Neural cell (in vitro differentiated cells): Measurements from ENCODE around the gene PPIF. TPM values are rescaled to one million over a fixed set of nuclear protein-coding genes. Genes with fewer than 3 reads are reported as not detected.

Source experiments
- H2AFZ ChIP-seq: fragments of 200-600, 300-800 bp; sonication (generic), shearing (Covaris generic); 2 replicates; pipeline ENCODE4 v1.6.0; 2014; ENCODE audit warnings: low read depth, mild to moderate bottlenecking, antibody characterized with exemption, low read length, moderate library complexity
- H3F3A ChIP-seq: fragments of 200-600 bp; shearing (Covaris generic); 2 replicates; pipeline ENCODE4 v1.6.1; 2016; ENCODE audit warnings: mild to moderate bottlenecking, moderate library complexity, mixed read lengths, antibody characterized with exemption, low read length; ENCODE audit not compliant: insufficient read depth, poor library complexity, severe bottlenecking
- H3K27ac ChIP-seq: fragments of 200-600, 300-800 bp; sonication (generic), shearing (Covaris generic); 2 replicates; pipeline ENCODE4 v1.5.1; 2014; ENCODE audit warnings: mild to moderate bottlenecking, low read length, moderate library complexity
- H3K27me3 ChIP-seq: fragments of 300-800, 200-600 bp; sonication (generic), shearing (Covaris generic); 2 replicates; pipeline ENCODE4 v1.6.0; 2014; ENCODE audit warnings: mild to moderate bottlenecking, low read depth, low read length, moderate library complexity; ENCODE audit not compliant: insufficient read depth
- H3K36me3 ChIP-seq: fragments of 300-800, 200-600 bp; sonication (generic), shearing (Covaris generic); 2 replicates; pipeline ENCODE4 v1.5.1; 2014; ENCODE audit warnings: mild to moderate bottlenecking, antibody characterized with exemption, low read length, moderate library complexity; ENCODE audit not compliant: insufficient read depth
- H3K4me2 ChIP-seq: fragments of 300-800, 200-600 bp; sonication (generic), shearing (Covaris generic); 2 replicates; pipeline ENCODE4 v1.6.0; 2014; ENCODE audit warnings: mild to moderate bottlenecking, low read length
- H3K4me3 ChIP-seq: fragments of 300-800, 200-600 bp; sonication (generic), shearing (Covaris generic); 2 replicates; pipeline ENCODE4 v1.5.1; 2014; ENCODE audit warnings: mild to moderate bottlenecking, low read length, moderate library complexity
- H3K79me2 ChIP-seq: fragments of 200-600 bp; shearing (Covaris generic); replicated peaks from 2 replicates; pipeline ENCODE4 v1.6.0; 2014; ENCODE audit warnings: mild to moderate bottlenecking, low read length, moderate library complexity; ENCODE audit not compliant: insufficient read depth
- H3K9ac ChIP-seq: fragments of 300-800, 200-600 bp; sonication (generic), shearing (Covaris generic); 2 replicates; pipeline ENCODE4 v1.6.1; 2016; ENCODE audit warnings: mild to moderate bottlenecking, low read length, mixed read lengths
- H3K9me2 ChIP-seq: fragments of 200-600 bp; shearing (Covaris generic); 2 replicates; pipeline ENCODE4 v1.6.1; 2016; ENCODE audit warnings: mild to moderate bottlenecking, low read length, mixed read lengths; ENCODE audit not compliant: insufficient read depth
- H3K9me3 ChIP-seq: fragments of 200-600, 300-800 bp; sonication (generic), shearing (Covaris generic); 2 replicates; pipeline ENCODE4 v1.6.1; 2016; ENCODE audit warnings: mild to moderate bottlenecking, mixed run types, low read length, moderate library complexity, mixed read lengths
- H4K20me1 ChIP-seq: fragments of 200-600 bp; shearing (Covaris generic); 2 replicates; pipeline ENCODE4 v1.6.1; 2016; ENCODE audit warnings: mild to moderate bottlenecking, mixed run types; ENCODE audit not compliant: insufficient read depth
- EP300 ChIP-seq: fragments of 450-650 bp; conservative IDR thresholded peaks from 2 replicates; pipeline ENCODE4 v1.6.1; 2014; ENCODE audit warnings: antibody characterized with exemption, mild to moderate bottlenecking, moderate library complexity; ENCODE audit not compliant: poor library complexity, severe bottlenecking
- EZH2 ChIP-seq: fragments of 200-600, 300-800 bp; shearing (Covaris generic), sonication (generic); IDR thresholded peaks from 2 replicates; pipeline ENCODE4 v1.6.1; 2014; ENCODE audit warnings: antibody characterized with exemption, low read length, borderline replicate concordance, mild to moderate bottlenecking; ENCODE audit not compliant: insufficient read depth, poor library complexity, severe bottlenecking
- MXI1 ChIP-seq: fragments of 450-650 bp; conservative IDR thresholded peaks from 2 replicates; pipeline ENCODE4 v1.6.1; 2014; ENCODE audit warnings: antibody characterized with exemption, mild to moderate bottlenecking; ENCODE audit not compliant: poor library complexity, severe bottlenecking
- POLR2AphosphoS5 ChIP-seq: IDR thresholded peaks from 2 replicates; pipeline ENCODE4 v1.6.1; 2012
- RAD21 ChIP-seq: fragments of 450-650 bp; conservative IDR thresholded peaks from 2 replicates; pipeline ENCODE4 v1.6.1; 2014; ENCODE audit warnings: antibody characterized with exemption, mild to moderate bottlenecking, moderate library complexity
- REST ChIP-seq: IDR thresholded peaks from 2 replicates; pipeline ENCODE4 v1.6.1; 2012; ENCODE audit warnings: borderline replicate concordance
- SMC3 ChIP-seq: fragments of 450-650 bp; conservative IDR thresholded peaks from 2 replicates; pipeline ENCODE4 v1.6.1; 2014; ENCODE audit warnings: antibody characterized with exemption, mild to moderate bottlenecking, moderate library complexity; ENCODE audit not compliant: poor library complexity
- TAF1 ChIP-seq: IDR thresholded peaks from 2 replicates; pipeline ENCODE4 v1.6.1; 2012; ENCODE audit warnings: low read depth
- polyA plus RNA-seq: library from polyadenylated mRNA; depleted of rRNA; stranded (reverse); fragments of >200 nt; gene quantifications from 2 replicates; pipeline ENCODE4 v1.2.3, GENCODE V29; 2014
- TF ChIP-seq, protein P1 (sequence below): fragments of 450-650 bp; IDR thresholded peaks from 2 replicates; pipeline ENCODE4 v1.5.1; 2014; ENCODE audit warnings: antibody characterized with exemption, mild to moderate bottlenecking, moderate library complexity; ENCODE audit not compliant: poor library complexity, severe bottlenecking

The PPIF gene
- polyA plus RNA-seq, 1 donor from 2014 or later = 13.6 TPM

- Histone ChIP-seq H3K27ac (no peak overlapping the region), H3K36me3 (peaks cover 3% of the 10 kb centered on the region)
- TF ChIP-seq REST = no peak
Measured at GRCh38 chr10:79306644-79307220, 40.5 kb upstream of the PPIF start.

GRCh38 chr10:79308016-79308415 lies 39.3 kb upstream of the PPIF start:
- H3F3A ChIP-seq = no peaks in the 10 kb centered on the region
- no peak overlapping the region for H2AFZ ChIP-seq
- no peaks in the 10 kb centered on the region for H3K9me3 ChIP-seq
- peaks cover 3% of the 10 kb centered on the region for H3K36me3 ChIP-seq
- H3K9ac ChIP-seq = no peak overlapping the region
- H3K4me3 ChIP-seq = no peak overlapping the region
- no peak overlapping the region for H3K4me2 ChIP-seq
- TF ChIP-seq RAD21 (no peak), EP300 (no peak), TAF1 (no peak), SMC3 (no peak), MXI1 (no peak), POLR2AphosphoS5 (no peak)
- TF ChIP-seq, protein P1, sequence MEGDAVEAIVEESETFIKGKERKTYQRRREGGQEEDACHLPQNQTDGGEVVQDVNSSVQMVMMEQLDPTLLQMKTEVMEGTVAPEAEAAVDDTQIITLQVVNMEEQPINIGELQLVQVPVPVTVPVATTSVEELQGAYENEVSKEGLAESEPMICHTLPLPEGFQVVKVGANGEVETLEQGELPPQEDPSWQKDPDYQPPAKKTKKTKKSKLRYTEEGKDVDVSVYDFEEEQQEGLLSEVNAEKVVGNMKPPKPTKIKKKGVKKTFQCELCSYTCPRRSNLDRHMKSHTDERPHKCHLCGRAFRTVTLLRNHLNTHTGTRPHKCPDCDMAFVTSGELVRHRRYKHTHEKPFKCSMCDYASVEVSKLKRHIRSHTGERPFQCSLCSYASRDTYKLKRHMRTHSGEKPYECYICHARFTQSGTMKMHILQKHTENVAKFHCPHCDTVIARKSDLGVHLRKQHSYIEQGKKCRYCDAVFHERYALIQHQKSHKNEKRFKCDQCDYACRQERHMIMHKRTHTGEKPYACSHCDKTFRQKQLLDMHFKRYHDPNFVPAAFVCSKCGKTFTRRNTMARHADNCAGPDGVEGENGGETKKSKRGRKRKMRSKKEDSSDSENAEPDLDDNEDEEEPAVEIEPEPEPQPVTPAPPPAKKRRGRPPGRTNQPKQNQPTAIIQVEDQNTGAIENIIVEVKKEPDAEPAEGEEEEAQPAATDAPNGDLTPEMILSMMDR = no peak
- no peak overlapping the region for H3K27ac ChIP-seq
- no peaks in the 10 kb centered on the region for H3K27me3 ChIP-seq
- H4K20me1 ChIP-seq = no peaks in the 10 kb centered on the region
- H3K9me2 ChIP-seq = no peaks in the 10 kb centered on the region
- H3K79me2 ChIP-seq = no peaks in the 10 kb centered on the region

More at GRCh38 chr10:79306644-79307220, 40.5 kb upstream of the PPIF start:
- Histone ChIP-seq H4K20me1 (no peaks in the 10 kb centered on the region), H3K79me2 (no peaks in the 10 kb centered on the region), H3K9me3 (no peaks in the 10 kb centered on the region), H3K9me2 (no peaks in the 10 kb centered on the region), H3K4me3 (no peak overlapping the region), H3K4me2 (no peak overlapping the region), H3K27me3 (no peaks in the 10 kb centered on the region), H3K9ac (no peak overlapping the region), H2AFZ (no peak overlapping the region), H3F3A (no peaks in the 10 kb centered on the region)

GRCh38 chr10:79308969-79309665 lies 38.2 kb upstream of the PPIF start:
- no peaks in the 10 kb centered on the region for H4K20me1 ChIP-seq
- H3K36me3 ChIP-seq = peaks cover 6% of the 10 kb centered on the region
- no peak overlapping the region for H3K9ac ChIP-seq
- H2AFZ ChIP-seq = no peak overlapping the region
- H3F3A ChIP-seq = no peaks in the 10 kb centered on the region
- H3K9me3 ChIP-seq = no peaks in the 10 kb centered on the region
- H3K27ac ChIP-seq = no peak overlapping the region
- no peak overlapping the region for H3K4me3 ChIP-seq
- TF ChIP-seq, protein P1 = no peak
- TF ChIP-seq EP300 (no peak), REST (no peak), SMC3 (no peak), POLR2AphosphoS5 (no peak), EZH2 (no peak), TAF1 (no peak), RAD21 (no peak), MXI1 (no peak)
- H3K27me3 ChIP-seq = no peaks in the 10 kb centered on the region
- H3K4me2 ChIP-seq = no peak overlapping the region
- no peaks in the 10 kb centered on the region for H3K9me2 ChIP-seq
- H3K79me2 ChIP-seq = no peaks in the 10 kb centered on the region
